8988T (cell line): ENCODE measurements around the gene EPHB6.
A peak's percentile ranks its signal among the peaks of the same experiment; 100 is the strongest.

Experiments
- DNase-seq: peaks from one replicate; pipeline ENCODE4 v3.0.0; 2011

EPHB6 gene

GRCh38 chr7:142836426-142836825 lies 18.4 kb upstream of the EPHB6 start:
- no peak for DNase-seq

GRCh38 chr7:142838461-142839213 lies 16.2 kb upstream of the EPHB6 start:
- DNase-seq, result no peak

GRCh38 chr7:142842251-142842766 lies 12.6 kb upstream of the EPHB6 start:
- DNase-seq, result no peak

- DNase-seq, result no peak
Observed at GRCh38 chr7:142847353-142847752, 7.5 kb upstream of the EPHB6 start.

GRCh38 chr7:142851269-142851668 lies 3.6 kb upstream of the EPHB6 start:
- DNase-seq, result no peak

GRCh38 chr7:142851919-142852318 lies 3.0 kb upstream of the EPHB6 start:
- DNase-seq, result no peak

- DNase-seq, result peak; percentile 72
Observed at GRCh38 chr7:142853739-142854371, 1.0 kb upstream of the EPHB6 start.

- DNase-seq, result no peak
Observed at GRCh38 chr7:142855114-142855743, 353 bp downstream of the EPHB6 start.

GRCh38 chr7:142855756-142856564 lies 1.1 kb downstream of the EPHB6 start:
- no peak for DNase-seq

GRCh38 chr7:142856565-142857245 lies 1.8 kb downstream of the EPHB6 start:
- DNase-seq, result no peak

- no peak for DNase-seq
Observed at GRCh38 chr7:142857625-142858024, 2.7 kb downstream of the EPHB6 start.

- no peak for DNase-seq
Observed at GRCh38 chr7:142859411-142859810, 4.5 kb downstream of the EPHB6 start.

GRCh38 chr7:142859829-142860228 lies 5.0 kb downstream of the EPHB6 start:
- DNase-seq, result no peak

- no peak for DNase-seq
Observed at GRCh38 chr7:142860968-142861367, 6.1 kb downstream of the EPHB6 start.

- no peak for DNase-seq
Observed at GRCh38 chr7:142862351-142862750, 7.5 kb downstream of the EPHB6 start.

- DNase-seq, result no peak
Observed at GRCh38 chr7:142862786-142863400, 8.0 kb downstream of the EPHB6 start.

GRCh38 chr7:142863891-142864685 lies 9.2 kb downstream of the EPHB6 start:
- DNase-seq, result no peak

- no peak for DNase-seq
Observed at GRCh38 chr7:142864980-142865747, 10.3 kb downstream of the EPHB6 start.

GRCh38 chr7:142865766-142866165 lies 10.9 kb downstream of the EPHB6 start:
- DNase-seq, result no peak

- no peak for DNase-seq
Observed at GRCh38 chr7:142866361-142867096, 11.7 kb downstream of the EPHB6 start.
